ENCODE data around the gene OCSTAMP. TPM values are rescaled to one million over a fixed set of nuclear protein-coding genes. Genes with fewer than 3 reads are reported as not detected.
A peak's percentile ranks its signal among the peaks of the same experiment; 100 is the strongest.

The OCSTAMP gene
- total and polyA plus RNA-seq, 12 donors: 0.16 to 0.17 TPM; not detected in 10

- WGBS, 4 donors: 85 to 94% (median 89%) methylated on average over 5 of the region's 5 CpGs
- no peaks in the 10 kb centered on the region for H3K36me3 ChIP-seq (replicated peaks in 1 of 2)
- TF ChIP-seq CTCF (IDR thresholded peaks at IDR 0.05) (no peak), POLR2A (IDR thresholded peaks at IDR 0.05) (no peak)
- H3K9me3 ChIP-seq (replicated peaks in 1 of 3): no peaks in the 10 kb centered on the region
- H3K27ac ChIP-seq: no peak overlapping the region
- no peaks in the 10 kb centered on the region for H3K27me3 ChIP-seq
- no peaks in the 10 kb centered on the region for H3K4me1 ChIP-seq (replicated peaks in 1 of 2)
- intact Hi-C loops (cut with DNase I): no loop called here
- DNase-seq: no peak
- H3K4me3 ChIP-seq: no peak overlapping the region
Observed at GRCh38 chr20:46569961-46570360, 19.5 kb upstream of the OCSTAMP start.

GRCh38 chr20:46568570-46569129, 18.2 kb upstream of the OCSTAMP start:
- Histone ChIP-seq H3K9me3 (replicated peaks in 1 of 3) (no peaks in the 10 kb centered on the region), H3K27me3 (no peaks in the 10 kb centered on the region), H3K36me3 (replicated peaks in 1 of 2) (no peaks in the 10 kb centered on the region), H3K4me3 (no peak overlapping the region), H3K4me1 (replicated peaks in 1 of 2) (no peaks in the 10 kb centered on the region), H3K27ac (no peak overlapping the region)
- 14 to 21% (median 17%) methylated on average over 9 to 10 of the region's 10 CpGs for WGBS, 4 donors
- TF ChIP-seq POLR2A (IDR thresholded peaks at IDR 0.05) (no peak), CTCF (IDR thresholded peaks at IDR 0.05) (no peak)
- intact Hi-C loops (cut with DNase I): no loop called here
- peak; percentile 56 to 98 (median 94) for DNase-seq

GRCh38 chr20:46566125-46566524, 15.7 kb upstream of the OCSTAMP start:
- H3K4me1 ChIP-seq (replicated peaks in 1 of 2): peaks cover 0 to 4% of the 10 kb centered on the region in 2 donors
- 80 to 87% (median 83%) methylated on average over 7 to 10 of the region's 10 CpGs for WGBS, 4 donors
- TF ChIP-seq POLR2A (IDR thresholded peaks at IDR 0.05) (no peak), CTCF (IDR thresholded peaks at IDR 0.05) (no peak)
- no peak for DNase-seq
- intact Hi-C loops (cut with DNase I): no loop called here
- no peaks in the 10 kb centered on the region for H3K36me3 ChIP-seq (replicated peaks in 1 of 2)
- no peak overlapping the region for H3K4me3 ChIP-seq
- H3K9me3 ChIP-seq (replicated peaks in 1 of 3): no peaks in the 10 kb centered on the region
- H3K27ac ChIP-seq: no peak overlapping the region
- no peaks in the 10 kb centered on the region for H3K27me3 ChIP-seq

GRCh38 chr20:46564241-46564957, 13.9 kb upstream of the OCSTAMP start:
- Histone ChIP-seq H3K4me3 (no peak overlapping the region), H3K27ac (no peak overlapping the region), H3K4me1 (replicated peaks in 1 of 2) (peaks cover 0 to 4% of the 10 kb centered on the region in 2 donors), H3K36me3 (replicated peaks in 1 of 2) (no peaks in the 10 kb centered on the region), H3K27me3 (no peaks in the 10 kb centered on the region), H3K9me3 (replicated peaks in 1 of 3) (no peaks in the 10 kb centered on the region)
- DNase-seq: no peak
- no peak for TF ChIP-seq POLR2A (IDR thresholded peaks at IDR 0.05)
- no peak for TF ChIP-seq CTCF (IDR thresholded peaks at IDR 0.05)
- intact Hi-C loops (cut with DNase I): no loop called here
- 68 to 94% (median 79%) methylated on average over 7 of the region's 7 CpGs for WGBS, 4 donors

Measured in adrenal gland (tissue), 12 donors.